WTC11 (cell line): ENCODE results near the gene TMEM121. TPM values are rescaled to one million over a fixed set of nuclear protein-coding genes. Genes with fewer than 3 reads are reported as not detected.

Source experiments
- ATAC-seq: fragments of 200-7000 bp; cut with Tn5 transposase; 2 replicates; pipeline ENCODE4 v1.10.0; 2021; ENCODE audit warnings: mild to moderate bottlenecking, moderate library complexity
- CTCF ChIA-PET: fragments of 300-600 bp; sonication (Branson Sonifier 250); formaldehyde crosslinking; loops from one replicate; lab custom pipeline; 2021; ENCODE audit warnings: antibody characterized with exemption; lab: Charles Lee
- POLR2A ChIA-PET: fragments of 350-600 bp; sonication (Branson Sonifier 250); formaldehyde crosslinking; loops from one replicate; lab custom pipeline; 2021; ENCODE audit warnings: antibody characterized with exemption; lab: Charles Lee
- DNase-seq: peaks from one replicate; pipeline ENCODE4 v3.0.0; 2021; ENCODE audit warnings: low spot score
- H3K27ac Mint-ChIP-seq: 2 replicates; pipeline ENCODE4 v1.8.0; 2021; ENCODE audit warnings: mixed read lengths
- H3K27me3 Mint-ChIP-seq: 2 replicates; pipeline ENCODE4 v1.8.0; 2021; ENCODE audit warnings: low read depth, mild to moderate bottlenecking, moderate library complexity, mixed read lengths
- H3K36me3 Mint-ChIP-seq: 2 replicates; pipeline ENCODE4 v1.8.0; 2021; ENCODE audit warnings: mixed read lengths
- H3K4me1 Mint-ChIP-seq: 2 replicates; pipeline ENCODE4 v1.8.0; 2022; ENCODE audit warnings: mixed read lengths
- H3K4me3 Mint-ChIP-seq: 2 replicates; pipeline ENCODE4 v1.8.0; 2021; ENCODE audit warnings: mild to moderate bottlenecking, moderate library complexity, mixed read lengths
- H3K9me3 Mint-ChIP-seq: 2 replicates; pipeline ENCODE4 v1.8.0; 2021; ENCODE audit warnings: mixed read lengths
- ATF1 ChIP-seq: sonication (generic); formaldehyde crosslinking; IDR thresholded peaks from 2 replicates; pipeline ENCODE4 v1.8.1; 2023; ENCODE audit warnings: mild to moderate bottlenecking, moderate library complexity, missing genetic modification reagents
- FOXK1 ChIP-seq: sonication (generic); formaldehyde crosslinking; IDR thresholded peaks from 2 replicates; pipeline ENCODE4 v1.8.0; 2022; ENCODE audit warnings: mild to moderate bottlenecking, moderate library complexity, missing genetic modification reagents
- HMGA2 ChIP-seq: fragments of 250-450 bp; sonication (Bioruptor Pico); IDR thresholded peaks from 2 replicates; pipeline ENCODE4 v1.4.0; 2021; ENCODE audit warnings: mild to moderate bottlenecking, moderate library complexity
- KAT7 ChIP-seq: sonication (generic); formaldehyde crosslinking; IDR thresholded peaks from 2 replicates; pipeline ENCODE4 v1.8.1; 2023; ENCODE audit warnings: missing genetic modification reagents, mild to moderate bottlenecking, borderline replicate concordance
- SOX15 ChIP-seq: fragments of 250-450 bp; sonication (Bioruptor Pico); IDR thresholded peaks from 2 replicates; pipeline ENCODE4 v1.9.0; 2021; ENCODE audit warnings: mild to moderate bottlenecking
- SP1 ChIP-seq: sonication (generic); formaldehyde crosslinking; conservative IDR thresholded peaks from 2 replicates; pipeline ENCODE4 v1.8.1; 2022; ENCODE audit warnings: missing genetic modification reagents
- TP53 ChIP-seq: sonication (generic); formaldehyde crosslinking; IDR thresholded peaks from 2 replicates; pipeline ENCODE4 v1.8.1; 2023; ENCODE audit warnings: mild to moderate bottlenecking, missing genetic modification reagents
- ZNF532 ChIP-seq: fragments of 250-450 bp; sonication (Bioruptor Pico); IDR thresholded peaks from 2 replicates; pipeline ENCODE4 v1.9.0; 2021; ENCODE audit warnings: mild to moderate bottlenecking, borderline replicate concordance
- ZNF671 ChIP-seq: fragments of 250-450 bp; sonication (Bioruptor Pico); IDR thresholded peaks from 2 replicates; pipeline ENCODE4 v1.8.0; 2021; ENCODE audit warnings: mild to moderate bottlenecking
- total RNA-seq: library from RNA; stranded (reverse); gene quantifications from 3 replicates; pipeline ENCODE4 v1.2.3, GENCODE V29; 2021
- TF ChIP-seq, protein P1 (sequence below): sonication (generic); formaldehyde crosslinking; IDR thresholded peaks from 2 replicates; pipeline ENCODE4 v1.8.0; 2023; ENCODE audit warnings: missing genetic modification reagents
- TF ChIP-seq, protein P2 (sequence below): fragments of 200-600 bp; IDR thresholded peaks from 2 replicates; pipeline ENCODE4 v1.8.0; 2022; ENCODE audit warnings: antibody characterized with exemption
- TF ChIP-seq, protein P3 (sequence below): fragments of 250-450 bp; sonication (Bioruptor Pico); IDR thresholded peaks from 2 replicates; pipeline ENCODE4 v1.9.0; 2021; ENCODE audit warnings: mild to moderate bottlenecking
- TF ChIP-seq, protein P4 (sequence below): sonication (generic); formaldehyde crosslinking; IDR thresholded peaks from 2 replicates; pipeline ENCODE4 v1.8.1; 2022; ENCODE audit warnings: low read depth, mild to moderate bottlenecking, moderate library complexity, missing genetic modification reagents, borderline replicate concordance
- TF ChIP-seq, protein P5 (sequence below): sonication (generic); formaldehyde crosslinking; IDR thresholded peaks from 2 replicates; pipeline ENCODE4 v1.8.0; 2023; ENCODE audit warnings: mild to moderate bottlenecking, missing genetic modification reagents
- TF ChIP-seq, protein P6 (sequence below): sonication (generic); formaldehyde crosslinking; conservative IDR thresholded peaks from 2 replicates; pipeline ENCODE4 v1.8.1; 2022; ENCODE audit warnings: mild to moderate bottlenecking, missing genetic modification reagents
- TF ChIP-seq, protein P7 (sequence below): sonication (generic); formaldehyde crosslinking; IDR thresholded peaks from 2 replicates; pipeline ENCODE4 v1.8.1; 2023; ENCODE audit warnings: mild to moderate bottlenecking, missing genetic modification reagents
- TF ChIP-seq, protein P8 (sequence below): sonication (generic); formaldehyde crosslinking; IDR thresholded peaks from 2 replicates; pipeline ENCODE4 v1.8.1; 2022; ENCODE audit warnings: mild to moderate bottlenecking, missing genetic modification reagents, moderate library complexity, borderline replicate concordance

Gene TMEM121
- total RNA-seq, 1 experiment from 2014 or later: 0.81 TPM

GRCh38 chr14:105562713-105563346 is 36.4 kb downstream of the TMEM121 start:
- Mint-ChIP-seq H3K27me3 (peaks cover 4% of the 10 kb centered on the region; the same call in 1 of the 2 replicates), H3K9me3 (peaks cover 25% of the 10 kb centered on the region), H3K36me3 (peaks cover 22% of the 10 kb centered on the region), H3K4me1 (no peaks in the 10 kb centered on the region), H3K4me3 (no peak overlapping the region), H3K27ac (no peak overlapping the region)
- DNase-seq (no peak), ATAC-seq (no peak)
- TF ChIP-seq, protein P1, sequence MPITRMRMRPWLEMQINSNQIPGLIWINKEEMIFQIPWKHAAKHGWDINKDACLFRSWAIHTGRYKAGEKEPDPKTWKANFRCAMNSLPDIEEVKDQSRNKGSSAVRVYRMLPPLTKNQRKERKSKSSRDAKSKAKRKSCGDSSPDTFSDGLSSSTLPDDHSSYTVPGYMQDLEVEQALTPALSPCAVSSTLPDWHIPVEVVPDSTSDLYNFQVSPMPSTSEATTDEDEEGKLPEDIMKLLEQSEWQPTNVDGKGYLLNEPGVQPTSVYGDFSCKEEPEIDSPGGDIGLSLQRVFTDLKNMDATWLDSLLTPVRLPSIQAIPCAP (CRISPR knock-in tag): no peak
- TF ChIP-seq, protein P2, sequence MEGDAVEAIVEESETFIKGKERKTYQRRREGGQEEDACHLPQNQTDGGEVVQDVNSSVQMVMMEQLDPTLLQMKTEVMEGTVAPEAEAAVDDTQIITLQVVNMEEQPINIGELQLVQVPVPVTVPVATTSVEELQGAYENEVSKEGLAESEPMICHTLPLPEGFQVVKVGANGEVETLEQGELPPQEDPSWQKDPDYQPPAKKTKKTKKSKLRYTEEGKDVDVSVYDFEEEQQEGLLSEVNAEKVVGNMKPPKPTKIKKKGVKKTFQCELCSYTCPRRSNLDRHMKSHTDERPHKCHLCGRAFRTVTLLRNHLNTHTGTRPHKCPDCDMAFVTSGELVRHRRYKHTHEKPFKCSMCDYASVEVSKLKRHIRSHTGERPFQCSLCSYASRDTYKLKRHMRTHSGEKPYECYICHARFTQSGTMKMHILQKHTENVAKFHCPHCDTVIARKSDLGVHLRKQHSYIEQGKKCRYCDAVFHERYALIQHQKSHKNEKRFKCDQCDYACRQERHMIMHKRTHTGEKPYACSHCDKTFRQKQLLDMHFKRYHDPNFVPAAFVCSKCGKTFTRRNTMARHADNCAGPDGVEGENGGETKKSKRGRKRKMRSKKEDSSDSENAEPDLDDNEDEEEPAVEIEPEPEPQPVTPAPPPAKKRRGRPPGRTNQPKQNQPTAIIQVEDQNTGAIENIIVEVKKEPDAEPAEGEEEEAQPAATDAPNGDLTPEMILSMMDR: no peak
- TF ChIP-seq, protein P3, sequence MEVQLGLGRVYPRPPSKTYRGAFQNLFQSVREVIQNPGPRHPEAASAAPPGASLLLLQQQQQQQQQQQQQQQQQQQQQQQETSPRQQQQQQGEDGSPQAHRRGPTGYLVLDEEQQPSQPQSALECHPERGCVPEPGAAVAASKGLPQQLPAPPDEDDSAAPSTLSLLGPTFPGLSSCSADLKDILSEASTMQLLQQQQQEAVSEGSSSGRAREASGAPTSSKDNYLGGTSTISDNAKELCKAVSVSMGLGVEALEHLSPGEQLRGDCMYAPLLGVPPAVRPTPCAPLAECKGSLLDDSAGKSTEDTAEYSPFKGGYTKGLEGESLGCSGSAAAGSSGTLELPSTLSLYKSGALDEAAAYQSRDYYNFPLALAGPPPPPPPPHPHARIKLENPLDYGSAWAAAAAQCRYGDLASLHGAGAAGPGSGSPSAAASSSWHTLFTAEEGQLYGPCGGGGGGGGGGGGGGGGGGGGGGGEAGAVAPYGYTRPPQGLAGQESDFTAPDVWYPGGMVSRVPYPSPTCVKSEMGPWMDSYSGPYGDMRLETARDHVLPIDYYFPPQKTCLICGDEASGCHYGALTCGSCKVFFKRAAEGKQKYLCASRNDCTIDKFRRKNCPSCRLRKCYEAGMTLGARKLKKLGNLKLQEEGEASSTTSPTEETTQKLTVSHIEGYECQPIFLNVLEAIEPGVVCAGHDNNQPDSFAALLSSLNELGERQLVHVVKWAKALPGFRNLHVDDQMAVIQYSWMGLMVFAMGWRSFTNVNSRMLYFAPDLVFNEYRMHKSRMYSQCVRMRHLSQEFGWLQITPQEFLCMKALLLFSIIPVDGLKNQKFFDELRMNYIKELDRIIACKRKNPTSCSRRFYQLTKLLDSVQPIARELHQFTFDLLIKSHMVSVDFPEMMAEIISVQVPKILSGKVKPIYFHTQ: no peak
- TF ChIP-seq, protein P4, sequence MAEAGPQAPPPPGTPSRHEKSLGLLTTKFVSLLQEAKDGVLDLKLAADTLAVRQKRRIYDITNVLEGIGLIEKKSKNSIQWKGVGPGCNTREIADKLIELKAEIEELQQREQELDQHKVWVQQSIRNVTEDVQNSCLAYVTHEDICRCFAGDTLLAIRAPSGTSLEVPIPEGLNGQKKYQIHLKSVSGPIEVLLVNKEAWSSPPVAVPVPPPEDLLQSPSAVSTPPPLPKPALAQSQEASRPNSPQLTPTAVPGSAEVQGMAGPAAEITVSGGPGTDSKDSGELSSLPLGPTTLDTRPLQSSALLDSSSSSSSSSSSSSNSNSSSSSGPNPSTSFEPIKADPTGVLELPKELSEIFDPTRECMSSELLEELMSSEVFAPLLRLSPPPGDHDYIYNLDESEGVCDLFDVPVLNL (CRISPR knock-in tag): no peak
- TF ChIP-seq, protein P5, sequence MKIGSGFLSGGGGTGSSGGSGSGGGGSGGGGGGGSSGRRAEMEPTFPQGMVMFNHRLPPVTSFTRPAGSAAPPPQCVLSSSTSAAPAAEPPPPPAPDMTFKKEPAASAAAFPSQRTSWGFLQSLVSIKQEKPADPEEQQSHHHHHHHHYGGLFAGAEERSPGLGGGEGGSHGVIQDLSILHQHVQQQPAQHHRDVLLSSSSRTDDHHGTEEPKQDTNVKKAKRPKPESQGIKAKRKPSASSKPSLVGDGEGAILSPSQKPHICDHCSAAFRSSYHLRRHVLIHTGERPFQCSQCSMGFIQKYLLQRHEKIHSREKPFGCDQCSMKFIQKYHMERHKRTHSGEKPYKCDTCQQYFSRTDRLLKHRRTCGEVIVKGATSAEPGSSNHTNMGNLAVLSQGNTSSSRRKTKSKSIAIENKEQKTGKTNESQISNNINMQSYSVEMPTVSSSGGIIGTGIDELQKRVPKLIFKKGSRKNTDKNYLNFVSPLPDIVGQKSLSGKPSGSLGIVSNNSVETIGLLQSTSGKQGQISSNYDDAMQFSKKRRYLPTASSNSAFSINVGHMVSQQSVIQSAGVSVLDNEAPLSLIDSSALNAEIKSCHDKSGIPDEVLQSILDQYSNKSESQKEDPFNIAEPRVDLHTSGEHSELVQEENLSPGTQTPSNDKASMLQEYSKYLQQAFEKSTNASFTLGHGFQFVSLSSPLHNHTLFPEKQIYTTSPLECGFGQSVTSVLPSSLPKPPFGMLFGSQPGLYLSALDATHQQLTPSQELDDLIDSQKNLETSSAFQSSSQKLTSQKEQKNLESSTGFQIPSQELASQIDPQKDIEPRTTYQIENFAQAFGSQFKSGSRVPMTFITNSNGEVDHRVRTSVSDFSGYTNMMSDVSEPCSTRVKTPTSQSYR (CRISPR knock-in tag): no peak
- TF ChIP-seq KAT7 (CRISPR knock-in tag) (no peak), HMGA2 (CRISPR knock-in tag) (no peak), ZNF671 (CRISPR knock-in tag) (no peak), ATF1 (no peak), FOXK1 (CRISPR knock-in tag) (no peak), TP53 (CRISPR knock-in tag) (no peak), SP1 (no peak), ZNF532 (CRISPR knock-in tag) (no peak), SOX15 (no peak)
- TF ChIP-seq, protein P6, sequence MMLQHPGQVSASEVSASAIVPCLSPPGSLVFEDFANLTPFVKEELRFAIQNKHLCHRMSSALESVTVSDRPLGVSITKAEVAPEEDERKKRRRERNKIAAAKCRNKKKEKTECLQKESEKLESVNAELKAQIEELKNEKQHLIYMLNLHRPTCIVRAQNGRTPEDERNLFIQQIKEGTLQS (CRISPR knock-in tag): no peak
- TF ChIP-seq, protein P7, sequence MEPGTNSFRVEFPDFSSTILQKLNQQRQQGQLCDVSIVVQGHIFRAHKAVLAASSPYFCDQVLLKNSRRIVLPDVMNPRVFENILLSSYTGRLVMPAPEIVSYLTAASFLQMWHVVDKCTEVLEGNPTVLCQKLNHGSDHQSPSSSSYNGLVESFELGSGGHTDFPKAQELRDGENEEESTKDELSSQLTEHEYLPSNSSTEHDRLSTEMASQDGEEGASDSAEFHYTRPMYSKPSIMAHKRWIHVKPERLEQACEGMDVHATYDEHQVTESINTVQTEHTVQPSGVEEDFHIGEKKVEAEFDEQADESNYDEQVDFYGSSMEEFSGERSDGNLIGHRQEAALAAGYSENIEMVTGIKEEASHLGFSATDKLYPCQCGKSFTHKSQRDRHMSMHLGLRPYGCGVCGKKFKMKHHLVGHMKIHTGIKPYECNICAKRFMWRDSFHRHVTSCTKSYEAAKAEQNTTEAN (CRISPR knock-in tag): no peak
- TF ChIP-seq, protein P8, sequence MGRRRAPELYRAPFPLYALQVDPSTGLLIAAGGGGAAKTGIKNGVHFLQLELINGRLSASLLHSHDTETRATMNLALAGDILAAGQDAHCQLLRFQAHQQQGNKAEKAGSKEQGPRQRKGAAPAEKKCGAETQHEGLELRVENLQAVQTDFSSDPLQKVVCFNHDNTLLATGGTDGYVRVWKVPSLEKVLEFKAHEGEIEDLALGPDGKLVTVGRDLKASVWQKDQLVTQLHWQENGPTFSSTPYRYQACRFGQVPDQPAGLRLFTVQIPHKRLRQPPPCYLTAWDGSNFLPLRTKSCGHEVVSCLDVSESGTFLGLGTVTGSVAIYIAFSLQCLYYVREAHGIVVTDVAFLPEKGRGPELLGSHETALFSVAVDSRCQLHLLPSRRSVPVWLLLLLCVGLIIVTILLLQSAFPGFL (CRISPR knock-in tag): no peak
- ChIA-PET POLR2A (no interaction called here), CTCF (no interaction called here)
